GM19468 (cell line): ENCODE results near the gene MIER2.
"Not testable (repeated sequence)": the region's sequence is repeated elsewhere in the genome, so short reads cannot be mapped to it uniquely, and the experiment has no call there.

Experiments
- ATAC-seq: cut with Tn5 transposase; IDR thresholded peaks from one replicate; pipeline ENCODE4 v1.9.1; 2021; ENCODE audit warnings: mild to moderate bottlenecking, moderate library complexity, moderate number of reproducible peaks; ENCODE audit not compliant: unreplicated experiment; ENCODE audit errors: extremely low read depth

Gene MIER2, protein sequence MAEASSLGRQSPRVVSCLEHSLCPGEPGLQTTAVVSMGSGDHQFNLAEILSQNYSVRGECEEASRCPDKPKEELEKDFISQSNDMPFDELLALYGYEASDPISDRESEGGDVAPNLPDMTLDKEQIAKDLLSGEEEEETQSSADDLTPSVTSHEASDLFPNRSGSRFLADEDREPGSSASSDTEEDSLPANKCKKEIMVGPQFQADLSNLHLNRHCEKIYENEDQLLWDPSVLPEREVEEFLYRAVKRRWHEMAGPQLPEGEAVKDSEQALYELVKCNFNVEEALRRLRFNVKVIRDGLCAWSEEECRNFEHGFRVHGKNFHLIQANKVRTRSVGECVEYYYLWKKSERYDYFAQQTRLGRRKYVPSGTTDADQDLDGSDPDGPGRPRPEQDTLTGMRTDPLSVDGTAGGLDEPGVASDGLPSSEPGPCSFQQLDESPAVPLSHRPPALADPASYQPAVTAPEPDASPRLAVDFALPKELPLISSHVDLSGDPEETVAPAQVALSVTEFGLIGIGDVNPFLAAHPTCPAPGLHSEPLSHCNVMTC

DNA sequence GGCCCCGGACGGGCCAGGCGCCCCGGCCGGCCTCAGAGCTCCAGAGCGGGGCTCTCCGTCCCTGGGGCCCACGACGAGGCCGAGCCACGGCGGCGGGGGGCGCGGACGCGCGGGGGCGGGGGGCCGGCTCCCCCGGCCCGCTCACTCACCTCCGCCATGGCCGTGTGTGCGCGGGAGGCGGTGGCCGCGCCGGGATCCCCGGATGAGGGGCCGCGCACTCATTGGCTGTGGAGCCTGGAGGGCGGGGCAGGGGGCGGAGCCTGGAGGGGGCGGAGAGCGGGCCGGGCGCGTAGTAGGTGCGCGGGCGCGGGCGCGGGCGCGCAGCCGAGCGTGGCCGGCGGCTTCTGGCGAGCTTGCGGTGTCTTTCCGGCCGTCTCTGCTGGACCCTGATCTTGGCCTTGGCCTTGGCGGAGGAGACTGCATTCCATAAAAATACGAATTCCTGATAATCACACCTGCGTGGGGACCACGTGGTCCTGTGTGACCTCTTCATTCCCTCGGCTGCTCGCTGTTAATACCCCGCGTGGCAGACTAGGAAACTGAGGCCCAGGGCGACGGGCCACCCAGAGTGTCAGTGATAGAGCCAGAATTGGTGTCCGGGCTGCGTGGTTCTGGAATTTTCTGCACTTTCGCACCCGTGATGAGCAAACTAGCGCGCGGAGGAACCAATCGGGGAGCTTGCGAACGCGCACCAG lies at the start of gene MIER2:
TSS of gene MIER2 (minus strand) at position 172 of the 695 bp plus-strand sequence. CDS start at position 158, 14 bp downstream.
- peak; percentile 25 for ATAC-seq

DNA sequence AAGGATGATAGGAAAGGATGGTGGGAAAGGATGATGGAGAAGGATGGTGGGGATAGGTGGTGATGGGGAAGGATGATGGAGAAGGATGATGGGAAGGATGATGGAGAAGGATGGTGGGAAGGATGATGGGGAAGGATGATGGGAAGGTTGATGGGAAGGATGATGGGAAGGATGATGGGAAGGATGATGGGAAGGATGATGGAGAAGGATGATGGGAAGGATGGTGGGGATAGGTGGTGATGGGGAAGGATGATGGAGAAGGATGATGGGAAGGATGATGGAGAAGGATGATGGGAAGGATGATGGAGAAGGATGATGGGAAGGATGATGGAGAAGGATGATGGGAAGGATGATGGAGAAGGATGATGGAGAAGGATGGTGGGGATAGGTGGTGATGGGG lies 49.0 kb upstream of the MIER2 start:
- not testable (repeated sequence) for ATAC-seq

DNA sequence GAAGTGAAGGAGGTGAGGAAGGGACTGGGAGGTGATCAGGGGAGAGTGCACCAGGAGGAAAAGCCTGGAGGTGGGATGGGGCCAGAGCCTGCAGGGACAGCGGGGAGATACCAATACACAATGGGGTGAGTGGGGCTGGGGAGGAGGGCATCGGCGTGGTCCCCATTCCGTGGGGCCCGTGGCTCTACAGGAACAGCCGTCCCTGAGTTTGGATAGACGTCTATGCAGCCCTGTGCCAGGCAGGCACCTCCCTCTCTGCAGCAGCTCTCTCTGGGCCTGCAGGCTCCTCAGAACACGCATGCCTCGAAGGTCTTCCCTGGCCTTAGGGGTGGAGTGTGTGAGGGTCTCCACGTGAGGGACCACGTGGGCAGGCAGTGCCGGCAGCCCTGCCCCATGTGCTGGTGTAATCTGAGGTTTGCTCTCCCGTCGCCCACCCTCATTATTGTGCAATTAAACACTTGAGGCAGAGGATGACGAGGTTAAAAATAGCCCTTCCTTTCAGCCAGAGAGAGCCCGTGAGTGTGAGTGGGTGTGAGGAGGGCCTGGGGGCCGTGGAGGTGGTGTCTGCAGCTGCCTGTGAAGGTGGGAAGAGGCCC lies 47.9 kb upstream of the MIER2 start:
- no peak for ATAC-seq

DNA sequence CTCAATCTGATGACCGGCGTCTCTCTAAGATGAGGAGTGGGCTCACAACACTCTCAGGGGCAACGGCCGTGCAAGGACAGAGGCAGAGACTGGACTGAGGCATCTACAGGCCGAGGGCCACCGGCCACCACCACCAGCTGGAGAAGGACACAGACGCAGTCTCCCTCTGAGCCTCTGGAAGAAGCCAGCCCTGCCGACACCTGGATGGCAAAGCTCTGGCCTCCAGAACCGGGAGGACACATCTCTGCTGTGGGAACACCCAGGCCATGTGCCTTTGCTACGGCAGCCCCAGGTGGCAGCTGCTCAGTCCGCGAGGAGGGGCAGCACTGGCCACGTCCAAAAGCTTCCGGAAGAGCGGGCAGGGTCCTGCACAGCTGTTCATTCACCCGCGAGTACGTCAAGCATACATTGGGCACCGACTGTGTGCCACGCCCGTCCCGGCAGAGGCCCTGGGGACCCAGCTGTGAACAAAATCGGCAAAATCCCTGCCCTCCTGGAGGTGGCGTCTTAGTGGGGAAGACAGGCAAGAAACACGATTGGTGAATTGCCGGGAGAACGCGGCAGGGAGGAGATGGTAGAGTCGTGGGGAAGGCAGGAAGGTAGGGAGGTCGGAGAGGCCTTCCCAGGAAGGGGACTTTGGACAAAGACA lies 47.3 kb upstream of the MIER2 start:
- no peak for ATAC-seq

DNA sequence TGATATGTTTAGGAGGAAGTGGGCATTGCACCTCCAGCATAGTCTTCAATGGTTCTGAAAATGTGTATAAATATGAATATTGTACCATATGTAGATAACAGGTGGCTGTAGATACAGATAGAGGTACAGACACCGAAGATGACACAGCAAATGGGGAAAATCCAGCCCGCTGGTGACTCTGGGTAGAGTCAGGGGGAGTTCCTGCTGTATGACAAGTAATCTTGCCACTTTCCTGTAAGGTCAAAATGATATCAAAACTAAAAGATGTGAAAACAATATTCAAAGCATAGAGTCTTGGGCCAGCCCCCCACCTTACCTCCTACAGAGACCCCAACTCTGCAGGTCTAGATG lies 46.6 kb upstream of the MIER2 start:
- ATAC-seq, result no peak

DNA sequence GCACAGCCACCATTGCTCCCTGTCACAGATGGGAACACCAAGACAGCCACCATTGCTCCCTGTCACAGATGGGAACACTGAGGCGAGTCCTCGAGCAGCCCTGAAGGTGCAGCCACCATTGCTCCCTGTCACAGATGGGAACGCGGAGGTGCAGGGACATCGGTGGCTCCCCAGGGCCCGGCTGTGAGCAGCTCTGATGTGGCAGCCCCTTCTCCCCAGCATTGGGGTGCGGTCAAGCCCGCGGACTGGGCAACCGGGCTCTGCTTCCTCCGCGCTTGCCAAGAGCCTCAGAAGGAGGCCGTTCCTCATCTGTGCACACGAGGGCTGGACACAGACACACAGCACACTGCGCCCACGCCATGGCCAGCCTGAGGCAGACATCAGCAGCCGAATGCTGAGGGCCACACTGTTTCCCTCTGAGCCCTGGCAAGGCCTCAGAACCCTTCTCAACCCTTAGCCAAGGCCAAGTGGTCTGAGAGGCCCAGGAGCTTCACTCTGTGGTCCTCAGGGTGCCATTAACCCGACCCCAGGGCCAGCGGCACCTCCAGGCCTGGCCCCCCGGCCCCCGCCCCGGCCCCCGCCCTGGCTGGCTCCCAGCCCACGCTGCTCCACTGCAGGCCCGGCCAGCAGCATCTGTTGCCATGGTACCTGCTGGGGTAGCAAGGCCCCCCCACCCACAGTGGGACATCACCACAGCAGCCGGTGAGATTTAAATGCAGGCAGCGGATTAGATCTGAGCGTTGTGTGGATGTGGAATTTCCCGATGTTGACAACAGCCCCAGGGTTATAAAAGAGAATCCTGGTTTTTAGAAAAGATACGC lies 46.0 kb upstream of the MIER2 start:
- no peak for ATAC-seq

DNA sequence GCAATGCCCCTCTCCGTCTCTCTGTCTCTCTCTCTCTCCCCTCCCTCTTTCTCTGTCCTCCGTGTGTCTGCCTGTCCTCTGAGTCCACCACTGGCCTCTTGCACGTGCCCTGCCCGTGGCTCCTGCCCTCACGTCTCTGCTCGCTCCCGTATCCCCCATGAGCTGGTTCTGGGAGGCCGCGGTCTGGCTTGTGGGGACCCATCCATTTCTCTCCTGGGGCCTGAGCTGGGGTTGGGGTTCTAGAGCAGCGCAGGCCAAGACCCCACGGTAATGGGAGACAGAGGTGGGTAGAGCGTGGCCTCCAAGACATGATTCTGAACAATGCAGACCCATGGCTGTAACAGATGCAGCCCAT lies 45.3 kb upstream of the MIER2 start:
- no peak for ATAC-seq

DNA sequence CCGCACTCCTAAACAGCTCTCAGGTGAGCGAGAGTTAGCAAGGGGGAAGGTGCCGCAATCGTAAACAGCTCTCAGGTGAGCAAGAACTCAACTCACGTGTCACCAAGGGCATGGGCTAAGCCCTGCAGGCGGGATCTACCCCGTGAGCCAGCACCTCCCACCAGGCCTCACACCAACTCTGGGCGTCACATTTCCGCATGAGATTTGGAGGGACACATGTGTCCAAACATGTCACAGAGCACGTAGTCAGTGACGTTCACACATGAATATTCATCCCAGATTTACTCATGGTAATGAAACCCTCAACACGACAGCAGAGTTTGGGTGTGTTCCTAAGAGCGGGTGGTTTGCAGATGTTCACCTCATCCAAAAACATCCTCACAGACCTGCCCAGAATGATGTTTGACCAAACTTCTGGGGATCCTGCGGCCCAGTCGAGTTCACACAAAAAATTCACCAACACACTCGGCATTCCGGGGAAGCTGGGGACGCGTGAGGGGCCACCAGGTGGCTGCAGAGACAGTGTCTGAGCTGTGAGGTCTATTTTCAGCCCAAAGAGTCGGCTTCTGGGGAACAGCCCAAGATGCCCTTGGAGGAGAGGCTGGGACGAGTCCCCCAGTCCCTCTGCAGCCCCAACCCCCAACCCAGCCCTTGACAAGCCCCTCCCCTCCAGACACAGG lies 44.8 kb upstream of the MIER2 start:
- ATAC-seq, result no peak

DNA sequence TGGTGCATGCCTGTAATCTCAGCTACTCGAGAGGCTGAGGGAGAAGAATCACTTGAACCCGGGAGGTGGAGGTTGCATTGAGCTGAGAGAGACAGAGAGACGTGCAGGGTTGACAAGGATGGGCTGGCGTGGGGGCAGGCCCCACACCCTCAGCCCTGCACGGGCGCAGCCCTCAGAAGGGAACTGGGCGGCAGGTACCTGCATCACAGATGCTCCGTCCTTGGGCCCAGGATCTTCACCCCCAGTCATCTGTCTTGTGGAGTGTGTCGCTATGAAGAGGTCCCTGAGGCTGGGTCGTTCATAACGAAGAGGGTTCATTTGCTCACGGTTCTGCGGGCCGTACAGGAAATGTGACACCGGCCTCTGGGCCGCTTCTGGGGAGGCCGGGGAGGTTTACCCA lies 44.1 kb upstream of the MIER2 start:
- no peak for ATAC-seq

DNA sequence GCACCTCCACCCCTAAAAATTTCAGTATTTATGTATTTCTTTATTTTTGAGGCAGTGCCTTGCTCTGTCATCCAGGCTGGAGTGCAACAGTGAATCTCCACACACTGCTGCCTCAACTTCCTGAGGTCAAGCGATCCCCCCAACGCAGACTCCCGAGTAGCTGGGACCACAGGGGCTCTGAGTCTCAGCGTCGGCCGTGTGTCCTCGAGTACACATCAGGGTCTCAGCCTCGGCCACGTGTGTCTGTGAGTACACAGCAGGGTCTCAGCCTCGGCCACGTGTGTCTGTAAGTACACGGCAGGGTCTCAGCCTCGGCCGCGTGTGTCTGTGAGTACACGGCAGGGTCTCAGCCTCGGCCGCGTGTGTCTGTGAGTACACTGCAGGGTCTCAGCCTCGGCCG lies 43.2 kb upstream of the MIER2 start:
- ATAC-seq, result no peak

DNA sequence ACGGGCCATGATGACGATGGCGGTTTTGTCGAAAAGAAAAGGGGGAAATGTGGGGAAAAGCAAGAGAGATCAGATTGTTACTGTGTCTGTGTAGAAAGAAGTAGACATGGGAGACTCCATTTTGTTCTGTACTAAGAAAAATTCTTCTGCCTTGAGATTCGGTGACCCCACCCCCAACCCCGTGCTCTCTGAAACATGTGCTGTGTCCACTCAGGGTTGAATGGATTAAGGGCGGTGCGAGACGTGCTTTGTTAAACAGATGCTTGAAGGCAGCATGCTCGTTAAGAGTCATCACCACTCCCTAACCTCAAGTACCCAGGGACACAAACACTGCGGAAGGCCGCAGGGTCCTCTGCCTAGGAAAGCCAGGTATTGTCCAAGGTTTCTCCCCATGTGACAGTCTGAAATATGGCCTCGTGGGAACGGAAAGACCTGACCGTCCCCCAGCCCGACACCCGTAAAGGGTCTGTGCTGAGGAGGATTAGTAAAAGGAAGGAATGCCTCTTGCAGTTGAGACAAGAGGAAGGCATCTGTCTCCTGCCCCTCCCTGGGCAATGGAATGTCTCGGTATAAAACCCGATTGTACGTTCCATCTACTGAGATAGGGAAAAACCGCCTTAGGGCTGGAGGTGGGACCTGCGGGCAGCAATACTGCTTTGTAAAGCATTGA lies 42.2 kb upstream of the MIER2 start:
- not testable (repeated sequence) for ATAC-seq

DNA sequence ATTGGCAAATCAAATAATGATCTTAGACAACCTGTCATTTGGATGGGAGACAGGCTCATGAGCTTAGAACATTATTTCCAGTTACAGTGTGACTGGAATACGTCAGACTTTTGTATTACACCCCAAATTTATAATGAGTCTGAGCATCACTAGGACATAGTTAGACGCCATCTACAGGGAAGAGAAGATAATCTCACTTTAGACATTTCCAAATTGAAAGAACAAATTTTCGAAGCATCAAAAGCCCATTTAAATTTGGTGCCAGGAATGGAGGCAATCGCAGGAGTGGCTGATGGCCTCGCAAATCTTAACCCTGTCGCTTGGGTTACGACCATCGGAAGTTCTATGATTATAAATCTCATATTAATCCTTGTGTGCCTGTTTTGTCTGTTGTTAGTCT lies 41.6 kb upstream of the MIER2 start:
- ATAC-seq, result not testable (repeated sequence)

DNA sequence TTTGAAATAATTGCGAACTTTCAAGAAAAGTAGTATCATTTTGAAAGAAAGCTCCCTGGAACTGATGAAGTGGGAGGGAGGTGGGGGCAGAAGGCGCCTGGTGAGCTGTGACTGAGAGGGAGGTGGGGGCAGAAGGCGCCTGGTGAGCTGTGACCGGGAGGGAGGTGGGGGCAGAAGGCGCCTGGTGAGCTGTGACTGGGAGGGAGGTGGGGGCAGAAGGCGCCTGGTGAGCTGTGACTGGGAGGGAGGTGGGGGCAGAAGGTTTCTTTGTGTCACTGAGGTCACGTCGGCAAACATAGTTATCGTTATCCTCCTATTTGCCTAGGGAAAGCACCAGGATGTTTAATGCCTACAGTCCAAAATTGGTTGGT lies 40.2 kb upstream of the MIER2 start:
- ATAC-seq, result no peak

DNA sequence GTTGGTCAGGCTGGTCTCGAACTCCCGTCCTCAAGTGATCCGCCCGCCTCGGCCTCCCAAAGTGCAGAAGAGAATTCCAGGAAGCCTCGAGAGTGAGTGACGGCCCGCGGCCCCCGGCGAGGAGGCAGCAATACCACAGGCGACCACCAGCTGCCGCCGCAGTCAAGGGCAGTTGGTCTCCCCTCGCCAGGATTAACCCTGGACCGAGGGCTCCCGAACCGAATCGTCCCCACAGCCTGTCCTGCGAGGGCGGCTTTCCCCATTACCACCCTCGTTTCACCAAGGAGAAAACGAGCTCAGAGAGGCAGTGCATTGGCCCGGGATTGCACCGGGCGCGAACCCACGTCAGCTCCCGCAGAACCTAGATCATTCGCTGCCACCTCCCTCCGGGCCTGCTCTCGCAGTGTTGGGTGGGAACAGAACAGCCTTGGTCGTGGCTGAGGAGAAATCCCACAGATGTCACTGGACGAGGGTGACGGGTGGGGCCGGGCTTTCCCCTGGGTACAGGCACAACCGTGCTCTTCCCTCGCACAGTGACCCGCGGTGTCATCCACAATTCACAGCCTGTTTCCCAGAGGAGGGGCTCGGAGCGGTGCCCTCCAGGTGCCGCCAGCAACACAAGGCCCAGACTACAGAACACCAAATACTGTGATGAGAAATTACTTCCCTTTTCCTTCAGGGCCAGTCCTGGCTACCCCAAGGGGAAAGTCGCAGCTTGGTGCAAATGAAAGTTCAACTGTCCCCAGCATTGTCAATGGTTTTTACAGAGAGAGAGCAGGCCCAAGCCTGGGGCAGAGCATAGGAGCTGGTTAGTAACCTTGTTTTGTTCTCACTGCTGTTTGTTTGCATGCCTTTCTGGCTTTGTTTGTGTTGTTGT lies 39.6 kb upstream of the MIER2 start:
- ATAC-seq, result no peak

DNA sequence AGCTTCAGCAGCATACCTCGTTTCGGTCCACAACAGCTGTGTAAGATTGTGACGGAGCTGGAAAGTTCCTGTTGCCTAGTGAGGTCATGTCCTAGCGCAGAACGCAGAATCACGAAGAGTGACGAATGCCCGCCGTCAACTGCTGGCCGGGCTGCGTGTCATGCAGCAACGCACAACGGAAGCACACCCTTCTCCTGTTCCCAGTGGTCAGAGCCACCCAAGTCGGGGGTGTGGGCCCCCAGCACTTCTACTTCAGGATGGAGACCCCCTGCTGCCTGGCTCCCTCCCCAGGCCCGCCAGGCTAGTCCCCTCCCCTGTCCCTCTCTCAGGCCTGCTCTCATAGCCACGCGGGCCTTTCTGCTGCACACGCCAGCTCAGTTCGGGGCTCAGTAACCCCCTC lies 38.4 kb upstream of the MIER2 start:
- no peak for ATAC-seq

DNA sequence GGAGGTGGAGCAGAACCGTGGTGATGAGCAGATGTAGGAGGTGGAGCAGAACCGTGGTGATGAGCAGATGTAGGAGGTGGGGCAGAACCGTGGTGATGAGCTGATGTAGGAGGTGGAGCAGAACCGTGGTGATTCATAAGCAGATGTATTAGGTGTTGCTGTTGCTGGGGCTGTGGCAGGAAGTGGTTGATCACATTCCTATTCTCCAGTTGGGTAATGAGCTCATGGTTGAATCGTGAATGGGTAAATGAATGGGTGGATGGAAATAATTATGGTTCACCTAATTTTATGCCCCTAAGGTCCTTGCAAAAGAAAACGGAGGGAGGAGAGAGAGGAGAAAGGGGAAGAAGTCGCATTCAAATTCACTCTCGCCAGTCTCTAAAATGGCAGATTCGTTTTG lies 38.0 kb upstream of the MIER2 start:
- ATAC-seq, result not testable (repeated sequence)

DNA sequence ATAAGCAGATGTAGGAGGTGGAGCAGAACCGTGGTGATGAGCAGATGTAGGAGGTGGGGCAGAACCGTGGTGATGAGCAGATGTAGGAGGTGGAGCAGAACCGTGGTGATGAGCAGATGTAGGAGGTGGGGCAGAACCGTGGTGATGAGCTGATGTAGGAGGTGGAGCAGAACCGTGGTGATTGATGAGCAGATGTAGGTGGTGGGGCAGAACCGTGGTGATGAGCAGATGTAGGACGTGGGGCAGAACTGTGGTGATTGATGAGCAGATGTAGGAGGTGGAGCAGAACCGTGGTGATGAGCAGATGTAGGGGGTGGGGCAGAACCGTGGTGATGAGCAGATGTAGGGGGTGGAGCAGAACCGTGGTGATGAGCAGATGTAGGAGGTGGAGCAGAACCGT lies 37.3 kb upstream of the MIER2 start:
- ATAC-seq, result not testable (repeated sequence)
